SK-N-MC (cell line): ENCODE results near the gene HBS1L.

Experiments
- EZH2 ChIP-seq: fragments of 200-600 bp; sonication (generic); IDR thresholded peaks from one replicate; pipeline ENCODE4 v1.6.1; 2017; ENCODE audit warnings: antibody characterized with exemption
- FOXP2 ChIP-seq: optimal IDR thresholded peaks from 2 replicates; pipeline ENCODE3; 2011; ENCODE audit warnings: mild to moderate bottlenecking, moderate library complexity; ENCODE audit not compliant: insufficient read depth; ENCODE audit errors: extremely low read length, control extremely low read depth
- POLR2AphosphoS5 ChIP-seq: IDR thresholded peaks from 2 replicates; pipeline ENCODE4 v1.6.1; 2012; ENCODE audit warnings: mild to moderate bottlenecking, low read depth, low read length, borderline replicate concordance

DNA sequence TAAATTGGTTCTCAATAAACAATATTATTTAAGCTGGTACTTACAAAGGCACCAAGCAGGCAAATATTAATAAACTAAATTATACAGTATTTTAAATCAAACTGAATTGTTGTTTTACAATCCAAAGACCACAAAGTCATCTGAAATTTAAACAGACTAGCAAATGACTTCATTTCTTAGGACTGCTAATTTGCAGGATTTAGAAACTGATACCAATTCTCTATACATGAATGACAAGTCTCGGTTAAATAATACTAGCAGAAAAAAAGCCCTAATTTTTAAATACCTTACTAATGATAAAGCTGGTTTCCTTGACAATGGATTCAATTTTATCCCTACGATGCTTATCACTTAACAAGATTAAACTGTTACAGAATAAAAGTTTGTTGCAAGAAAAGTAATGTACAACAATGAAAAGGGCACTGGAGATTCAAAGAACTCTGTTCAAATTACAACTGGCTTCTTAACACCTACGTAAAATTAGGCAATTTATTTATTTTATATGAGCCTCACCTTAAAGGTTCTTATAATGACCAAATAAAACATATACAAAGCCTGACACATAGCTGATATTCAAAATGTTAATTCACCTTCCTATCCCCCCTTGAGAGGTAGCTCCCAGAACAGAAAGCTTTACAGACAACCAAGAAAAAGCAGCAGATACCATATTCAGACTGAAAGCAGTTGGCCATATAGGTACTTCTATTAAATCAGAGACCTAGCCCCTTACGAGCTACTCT is 33.1 kb downstream of the HBS1L start:
- TF ChIP-seq EZH2, result no peak
- no peak for TF ChIP-seq POLR2AphosphoS5
- TF ChIP-seq FOXP2, result no peak
